Measurements from ENCODE around the gene CSRP1. TPM values are rescaled to one million over a fixed set of nuclear protein-coding genes. Genes with fewer than 3 reads are reported as not detected.

The CSRP1 gene
- total RNA-seq, 2 experiments from 2014 or later, result 55.3 to 56.2 TPM

DNA sequence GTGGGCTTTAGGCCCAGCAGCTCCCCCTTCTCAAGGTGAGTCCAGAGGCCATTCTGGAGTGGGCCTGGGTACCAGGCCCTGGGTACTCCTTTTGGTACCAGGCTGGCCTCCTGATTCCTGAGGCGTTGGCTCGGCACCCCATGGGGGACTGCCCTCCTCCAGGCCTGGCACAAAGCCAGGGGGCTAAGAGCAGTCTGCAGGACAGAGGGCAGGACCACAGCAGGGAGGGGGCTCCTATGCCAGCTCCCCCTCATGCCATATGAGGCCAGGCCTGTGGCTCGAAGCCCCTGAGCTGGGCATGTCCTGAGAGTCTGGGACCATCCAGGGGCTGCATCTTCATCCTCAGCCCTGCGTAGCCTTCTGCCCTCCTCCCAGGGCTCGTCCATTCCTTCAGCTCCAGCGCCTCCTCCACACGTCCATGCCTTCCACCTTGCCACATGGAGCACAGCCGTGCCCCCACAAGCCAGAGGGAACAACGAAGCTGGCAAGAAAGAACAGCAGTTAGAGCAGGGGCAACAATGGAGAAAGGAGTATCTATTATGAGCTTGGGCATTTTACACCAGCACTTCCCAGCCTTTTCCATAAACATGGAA lies 41.1 kb downstream of the CSRP1 start:
- Mint-ChIP-seq H3K9me3 (no peaks in the 10 kb centered on the region), H3K36me3 (ENCODE audit: low read depth) (no peaks in the 10 kb centered on the region), H3K27me3 (peaks cover 28% of the 10 kb centered on the region), H3K4me3 (no peak overlapping the region), H3K27ac (no peak overlapping the region), H3K4me1 (ENCODE audit: low read depth) (peaks cover 3% of the 10 kb centered on the region)
- intact Hi-C loops (cut with micrococcal nuclease), result no loop called here
- DNase-seq, result no peak
- no peak for ATAC-seq
- ChIA-PET POLR2A (no interaction called here), CTCF (interaction anchor here (3.4 to 8.0 kb wide), 2 partner anchors 16 to 18 kb away, joined by 12 to 28 read pairs; no protein-coding TSS in a partner anchor)
- TF ChIP-seq, protein P1, sequence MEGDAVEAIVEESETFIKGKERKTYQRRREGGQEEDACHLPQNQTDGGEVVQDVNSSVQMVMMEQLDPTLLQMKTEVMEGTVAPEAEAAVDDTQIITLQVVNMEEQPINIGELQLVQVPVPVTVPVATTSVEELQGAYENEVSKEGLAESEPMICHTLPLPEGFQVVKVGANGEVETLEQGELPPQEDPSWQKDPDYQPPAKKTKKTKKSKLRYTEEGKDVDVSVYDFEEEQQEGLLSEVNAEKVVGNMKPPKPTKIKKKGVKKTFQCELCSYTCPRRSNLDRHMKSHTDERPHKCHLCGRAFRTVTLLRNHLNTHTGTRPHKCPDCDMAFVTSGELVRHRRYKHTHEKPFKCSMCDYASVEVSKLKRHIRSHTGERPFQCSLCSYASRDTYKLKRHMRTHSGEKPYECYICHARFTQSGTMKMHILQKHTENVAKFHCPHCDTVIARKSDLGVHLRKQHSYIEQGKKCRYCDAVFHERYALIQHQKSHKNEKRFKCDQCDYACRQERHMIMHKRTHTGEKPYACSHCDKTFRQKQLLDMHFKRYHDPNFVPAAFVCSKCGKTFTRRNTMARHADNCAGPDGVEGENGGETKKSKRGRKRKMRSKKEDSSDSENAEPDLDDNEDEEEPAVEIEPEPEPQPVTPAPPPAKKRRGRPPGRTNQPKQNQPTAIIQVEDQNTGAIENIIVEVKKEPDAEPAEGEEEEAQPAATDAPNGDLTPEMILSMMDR (IDR thresholded peaks at IDR 0.05), result no peak

DNA sequence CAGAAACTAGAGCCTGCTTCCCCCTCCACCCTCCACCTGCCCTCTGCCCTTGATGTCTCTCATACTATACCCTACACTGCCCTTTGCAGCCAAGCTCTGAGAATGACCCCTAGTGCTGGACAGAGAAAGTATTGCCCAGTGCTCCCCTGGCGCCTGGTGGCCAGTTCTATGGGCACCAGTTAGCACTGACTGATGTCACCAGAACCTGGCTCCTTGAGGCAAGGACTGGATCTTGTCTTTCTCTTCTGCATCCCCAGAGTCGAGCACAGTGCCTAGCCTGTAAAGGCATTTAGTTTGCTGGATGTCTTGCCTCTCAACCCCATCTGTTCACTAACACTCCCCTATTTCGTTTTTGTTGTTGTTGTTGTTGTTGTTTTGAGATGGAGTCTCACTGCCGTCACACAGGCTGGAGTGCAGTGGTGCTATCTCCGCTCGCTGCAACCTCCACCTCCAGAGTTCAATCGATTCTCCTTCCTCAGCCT lies 43.8 kb downstream of the CSRP1 start:
- Mint-ChIP-seq H3K36me3 (ENCODE audit: low read depth) (no peaks in the 10 kb centered on the region), H3K9me3 (no peaks in the 10 kb centered on the region), H3K4me3 (no peak overlapping the region), H3K27me3 (peaks cover 11% of the 10 kb centered on the region), H3K4me1 (ENCODE audit: low read depth) (no peaks in the 10 kb centered on the region), H3K27ac (no peak overlapping the region)
- CTCF ChIA-PET, result interaction anchor here (3.4 to 8.0 kb wide), 2 partner anchors 16 to 18 kb away, joined by 12 to 28 read pairs; no protein-coding TSS in a partner anchor
- no peak for DNase-seq
- POLR2A ChIA-PET, result interaction anchor here (0.8 kb wide), 1 partner anchor 39 kb away, joined by 3 read pairs; no protein-coding TSS in a partner anchor
- intact Hi-C loops (cut with micrococcal nuclease), result no loop called here
- TF ChIP-seq, protein P1 (IDR thresholded peaks at IDR 0.05), result no peak
- ATAC-seq, result no peak

DNA sequence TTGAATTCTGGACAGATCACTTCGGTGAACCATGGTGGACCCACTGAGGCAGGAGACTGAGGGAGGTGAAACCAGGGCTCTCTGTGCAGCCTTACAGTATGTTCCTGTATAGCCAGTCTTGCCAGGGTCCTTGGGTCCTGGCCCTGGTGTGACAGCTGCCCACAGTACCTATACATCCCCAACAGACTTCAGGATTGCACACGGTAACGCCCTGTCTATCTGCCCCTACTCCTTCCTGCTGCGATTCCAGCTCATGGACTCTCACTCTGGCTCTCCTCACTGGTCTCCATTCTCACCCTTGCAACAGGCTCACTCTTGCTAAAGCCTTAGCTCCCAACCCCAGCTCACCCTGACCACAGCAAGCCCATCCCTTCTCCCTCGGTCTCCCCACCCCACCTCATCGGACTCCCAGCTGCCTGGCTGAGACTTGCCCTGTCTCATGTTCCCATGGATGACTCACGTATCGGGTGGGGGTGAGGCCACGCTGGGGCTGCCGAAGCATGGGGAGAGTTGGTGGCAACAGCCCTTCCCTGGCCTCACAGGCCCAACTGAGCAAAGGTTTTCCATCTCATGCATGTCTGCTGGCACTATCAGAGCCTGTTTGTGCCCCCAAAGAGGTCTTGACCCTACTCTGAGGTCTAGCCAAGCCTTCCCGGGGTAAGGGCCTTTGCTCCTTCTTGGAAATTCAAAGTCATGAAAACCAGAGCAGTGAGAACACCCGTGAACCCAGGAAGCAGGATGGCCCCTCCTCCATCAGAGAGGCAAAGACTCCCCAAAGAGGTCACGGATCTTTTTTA lies 45.1 kb downstream of the CSRP1 start:
- intact Hi-C loops (cut with micrococcal nuclease), result no loop called here
- H3K4me3 Mint-ChIP-seq, result no peak overlapping the region
- H3K4me1 Mint-ChIP-seq (ENCODE audit: low read depth), result peaks cover 2% of the 10 kb centered on the region
- H3K9me3 Mint-ChIP-seq, result no peaks in the 10 kb centered on the region
- ChIA-PET CTCF (interaction anchor here (8.0 kb wide), 1 partner anchor 14 kb away, joined by 28 read pairs; no protein-coding TSS in a partner anchor), POLR2A (no interaction called here)
- no peaks in the 10 kb centered on the region for H3K36me3 Mint-ChIP-seq (ENCODE audit: low read depth)
- peaks cover 6% of the 10 kb centered on the region for H3K27me3 Mint-ChIP-seq
- TF ChIP-seq, protein P1 (IDR thresholded peaks at IDR 0.05), result no peak
- H3K27ac Mint-ChIP-seq, result no peak overlapping the region
- DNase-seq (no peak), ATAC-seq (no peak)

DNA sequence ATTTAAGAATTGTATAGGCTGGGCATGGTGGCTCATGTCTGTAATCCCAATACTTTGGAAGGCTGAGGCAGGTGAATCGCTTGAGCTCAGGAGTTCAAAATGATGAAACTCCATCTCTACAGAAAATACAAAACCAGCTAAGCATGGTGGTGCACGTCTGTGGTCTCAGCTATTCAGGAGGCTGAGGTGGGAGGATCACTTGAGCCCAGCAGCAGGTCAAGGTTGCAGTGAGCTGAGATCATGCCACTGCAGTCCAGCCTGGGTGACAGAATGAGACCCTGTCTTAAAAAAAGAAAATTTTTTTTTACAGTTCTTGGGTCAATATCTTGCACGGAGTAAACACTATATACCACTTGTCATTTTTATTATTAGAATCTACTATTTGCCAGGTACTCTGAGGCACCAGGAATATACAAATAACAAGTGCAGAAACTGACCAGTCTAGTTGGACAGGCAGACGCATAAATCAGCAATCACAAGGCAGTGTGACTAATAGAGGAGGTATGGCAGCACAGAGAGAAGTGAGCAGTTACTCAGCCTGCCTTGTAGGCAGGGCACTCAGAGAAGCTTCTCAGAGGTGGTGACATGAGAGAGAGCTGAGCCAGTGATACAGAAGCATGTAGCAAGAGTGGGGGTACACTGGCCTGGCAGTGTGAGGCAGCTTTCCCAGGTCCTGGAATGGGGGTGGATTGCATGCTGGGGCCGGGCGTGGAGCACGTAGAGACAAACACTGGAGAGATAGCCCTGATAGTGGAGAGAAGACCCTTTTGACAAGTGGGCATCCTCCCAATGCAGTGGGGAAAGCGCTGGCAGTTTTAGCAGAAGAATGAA lies 45.9 kb downstream of the CSRP1 start:
- no peak overlapping the region for H3K4me3 Mint-ChIP-seq
- DNase-seq (no peak), ATAC-seq (no peak)
- ChIA-PET CTCF (interaction anchor here (0.9 to 8.0 kb wide), 5 partner anchors 14 to 52 kb away, joined by 3 to 28 read pairs (median 3); no protein-coding TSS in a partner anchor), POLR2A (no interaction called here)
- H3K4me1 Mint-ChIP-seq (ENCODE audit: low read depth), result peaks cover 3% of the 10 kb centered on the region
- H3K36me3 Mint-ChIP-seq (ENCODE audit: low read depth), result no peaks in the 10 kb centered on the region
- TF ChIP-seq, protein P1 (IDR thresholded peaks at IDR 0.05), result no peak
- H3K27me3 Mint-ChIP-seq, result peaks cover 6% of the 10 kb centered on the region
- H3K9me3 Mint-ChIP-seq, result no peaks in the 10 kb centered on the region
- no peak overlapping the region for H3K27ac Mint-ChIP-seq
- intact Hi-C loops (cut with micrococcal nuclease), result no loop called here
